HepG2 (cell line): Measurements from ENCODE around the gene MTFP1. TPM values are rescaled to one million over a fixed set of nuclear protein-coding genes. Genes with fewer than 3 reads are reported as not detected.

ENCODE experiments used
- ARNT2 ChIP-seq: sonication (generic); formaldehyde crosslinking; IDR thresholded peaks from 2 replicates; pipeline ENCODE4 v1.8.0; 2022; ENCODE audit warnings: mild to moderate bottlenecking, low read depth, missing genetic modification reagents, moderate library complexity
- BCL6 ChIP-seq: IDR thresholded peaks from 2 replicates; pipeline ENCODE4 v1.6.1; 2016; ENCODE audit warnings: missing genetic modification reagents, missing compliant biosample characterization
- NR2F2 ChIP-seq: IDR thresholded peaks from 2 replicates; pipeline ENCODE4 v1.6.1; 2012; ENCODE audit warnings: low read depth, inconsistent platforms, borderline replicate concordance
- POLR2G ChIP-seq: fragments of 200-400 bp; formaldehyde crosslinking; IDR thresholded peaks from 2 replicates; pipeline ENCODE4 v1.6.1; 2018; ENCODE audit warnings: mild to moderate bottlenecking, low read depth, low read length, moderate library complexity
- XBP1 ChIP-seq: sonication (generic); formaldehyde crosslinking; IDR thresholded peaks from 2 replicates; pipeline ENCODE4 v1.5.0; 2020; ENCODE audit warnings: missing genetic modification reagents
- ZNF282 ChIP-seq: fragments of 450-650 bp; IDR thresholded peaks from 2 replicates; pipeline ENCODE4 v1.6.1; 2018; ENCODE audit not compliant: partially characterized antibody
- ZNF724P ChIP-seq: sonication (generic); formaldehyde crosslinking; IDR thresholded peaks from 2 replicates; pipeline ENCODE4 v1.8.0; 2022; ENCODE audit warnings: missing genetic modification reagents, borderline replicate concordance
- polyA plus RNA-seq, 8 experiments: library from polyadenylated mRNA; depleted of rRNA in 3 of 8; stranded (reverse) in 7 of 8; unstranded in 1 of 8; fragments of >200 nt; fragmentation: Illumina TruSeq in 4 of 8; extraction: Trizol in 4 of 8; gene quantifications; 2 replicates each; pipeline versions ENCODE4 v1.2.1 to v1.2.3, GENCODE V29; 2011 to 2016; ENCODE audit warnings: low read depth in 4 of 8, missing spikeins in 1 of 8, mixed read lengths in 1 of 8; ENCODE audit not compliant: insufficient read depth in 1 of 8
- total RNA-seq, 5 experiments: library from RNA; depleted of rRNA; stranded (reverse); fragments of >200 nt; fragmentation: Illumina TruSeq; extraction: Trizol; gene quantifications; 2 replicates each; pipeline ENCODE4 v1.2.3, GENCODE V29; 2016; ENCODE audit warnings: low read depth in 1 of 5
- TF ChIP-seq, protein P1 (sequence below): sonication (generic); formaldehyde crosslinking; conservative IDR thresholded peaks from 2 replicates; pipeline ENCODE4 v1.4.0; 2020; ENCODE audit warnings: mild to moderate bottlenecking, missing genetic modification reagents, moderate library complexity
- TF ChIP-seq, protein P2 (sequence below): sonication (generic); formaldehyde crosslinking; IDR thresholded peaks from 2 replicates; pipeline ENCODE4 v1.4.0; 2020; ENCODE audit warnings: missing genetic modification reagents
- TF ChIP-seq, protein P3 (sequence below): sonication (generic); formaldehyde crosslinking; IDR thresholded peaks from 2 replicates; pipeline ENCODE4 v1.5.0; 2020; ENCODE audit warnings: mild to moderate bottlenecking, missing genetic modification reagents
- TF ChIP-seq, protein P4 (sequence below): sonication (generic); formaldehyde crosslinking; IDR thresholded peaks from 2 replicates; pipeline ENCODE4 v1.5.0; 2020; ENCODE audit warnings: mild to moderate bottlenecking, missing genetic modification reagents, borderline replicate concordance
- TF ChIP-seq, protein P5 (sequence below): sonication (generic); formaldehyde crosslinking; IDR thresholded peaks from 2 replicates; pipeline ENCODE4 v1.8.0; 2022; ENCODE audit warnings: missing genetic modification reagents, mild to moderate bottlenecking, inconsistent platforms, borderline replicate concordance
- TF ChIP-seq, protein P6 (sequence below): sonication (generic); formaldehyde crosslinking; IDR thresholded peaks from 2 replicates; pipeline ENCODE4 v1.5.0; 2020; ENCODE audit warnings: missing genetic modification reagents
- TF ChIP-seq, protein P7 (sequence below): sonication (generic); formaldehyde crosslinking; IDR thresholded peaks from 2 replicates; pipeline ENCODE4 v1.8.1; 2023; ENCODE audit warnings: mild to moderate bottlenecking, missing genetic modification reagents, borderline replicate concordance

Gene MTFP1
- total and polyA plus RNA-seq, 2 of the 13 experiments (the other 11 are each of a cell fraction or from before 2014, with no cell fraction given), result 29.5 to 45.6 TPM

DNA sequence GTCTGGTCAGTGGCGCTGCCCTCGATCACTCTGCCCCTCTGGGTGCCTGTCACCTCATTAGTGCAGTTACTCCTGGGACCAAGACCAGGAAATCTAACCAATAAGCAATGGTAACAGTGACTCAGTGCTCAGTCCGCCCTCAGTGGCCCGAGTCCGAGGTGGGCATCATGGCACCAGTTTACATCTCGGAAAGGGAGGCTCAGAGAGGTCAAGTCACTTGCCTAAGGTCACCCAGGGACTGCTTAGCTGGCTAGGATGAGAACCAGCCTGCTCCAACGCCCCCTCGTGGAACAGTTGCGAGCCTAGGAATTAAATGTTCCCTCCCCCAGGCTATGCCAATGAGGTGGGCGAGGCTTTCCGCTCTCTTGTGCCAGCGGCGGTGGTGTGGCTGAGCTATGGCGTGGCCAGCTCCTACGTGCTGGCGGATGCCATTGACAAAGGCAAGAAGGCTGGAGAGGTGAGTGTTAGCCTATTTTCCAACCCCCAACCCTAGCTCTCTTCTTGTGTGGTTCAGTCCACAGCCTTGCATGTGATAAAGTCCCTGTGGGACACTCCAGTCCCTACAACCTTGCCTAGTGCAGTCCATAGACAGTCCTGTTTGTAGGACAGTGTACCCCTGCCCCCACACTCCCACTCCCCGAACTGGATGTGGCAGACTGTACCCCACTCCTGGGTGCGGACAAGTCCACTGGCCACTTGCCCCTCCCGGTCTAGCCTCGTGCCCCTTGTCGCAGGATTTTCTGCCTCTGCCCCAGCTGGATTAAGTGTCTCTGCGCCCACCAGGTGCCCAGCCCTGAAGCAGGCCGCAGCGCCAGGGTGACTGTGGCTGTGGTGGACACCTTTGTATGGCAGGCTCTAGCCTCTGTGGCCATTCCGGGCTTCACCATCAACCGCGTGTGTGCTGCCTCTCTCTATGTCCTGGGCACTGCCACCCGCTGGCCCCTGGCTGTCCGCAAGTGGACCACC lies 1.1 kb downstream of the MTFP1 start (continued):
- TF ChIP-seq, protein P1, sequence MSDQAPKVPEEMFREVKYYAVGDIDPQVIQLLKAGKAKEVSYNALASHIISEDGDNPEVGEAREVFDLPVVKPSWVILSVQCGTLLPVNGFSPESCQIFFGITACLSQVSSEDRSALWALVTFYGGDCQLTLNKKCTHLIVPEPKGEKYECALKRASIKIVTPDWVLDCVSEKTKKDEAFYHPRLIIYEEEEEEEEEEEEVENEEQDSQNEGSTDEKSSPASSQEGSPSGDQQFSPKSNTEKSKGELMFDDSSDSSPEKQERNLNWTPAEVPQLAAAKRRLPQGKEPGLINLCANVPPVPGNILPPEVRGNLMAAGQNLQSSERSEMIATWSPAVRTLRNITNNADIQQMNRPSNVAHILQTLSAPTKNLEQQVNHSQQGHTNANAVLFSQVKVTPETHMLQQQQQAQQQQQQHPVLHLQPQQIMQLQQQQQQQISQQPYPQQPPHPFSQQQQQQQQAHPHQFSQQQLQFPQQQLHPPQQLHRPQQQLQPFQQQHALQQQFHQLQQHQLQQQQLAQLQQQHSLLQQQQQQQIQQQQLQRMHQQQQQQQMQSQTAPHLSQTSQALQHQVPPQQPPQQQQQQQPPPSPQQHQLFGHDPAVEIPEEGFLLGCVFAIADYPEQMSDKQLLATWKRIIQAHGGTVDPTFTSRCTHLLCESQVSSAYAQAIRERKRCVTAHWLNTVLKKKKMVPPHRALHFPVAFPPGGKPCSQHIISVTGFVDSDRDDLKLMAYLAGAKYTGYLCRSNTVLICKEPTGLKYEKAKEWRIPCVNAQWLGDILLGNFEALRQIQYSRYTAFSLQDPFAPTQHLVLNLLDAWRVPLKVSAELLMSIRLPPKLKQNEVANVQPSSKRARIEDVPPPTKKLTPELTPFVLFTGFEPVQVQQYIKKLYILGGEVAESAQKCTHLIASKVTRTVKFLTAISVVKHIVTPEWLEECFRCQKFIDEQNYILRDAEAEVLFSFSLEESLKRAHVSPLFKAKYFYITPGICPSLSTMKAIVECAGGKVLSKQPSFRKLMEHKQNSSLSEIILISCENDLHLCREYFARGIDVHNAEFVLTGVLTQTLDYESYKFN (CRISPR knock-in tag), result no peak
- no peak for TF ChIP-seq ARNT2 (CRISPR knock-in tag)
- TF ChIP-seq, protein P2, sequence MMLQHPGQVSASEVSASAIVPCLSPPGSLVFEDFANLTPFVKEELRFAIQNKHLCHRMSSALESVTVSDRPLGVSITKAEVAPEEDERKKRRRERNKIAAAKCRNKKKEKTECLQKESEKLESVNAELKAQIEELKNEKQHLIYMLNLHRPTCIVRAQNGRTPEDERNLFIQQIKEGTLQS (CRISPR knock-in tag), result no peak
- TF ChIP-seq ZNF282, result no peak
- TF ChIP-seq, protein P3, sequence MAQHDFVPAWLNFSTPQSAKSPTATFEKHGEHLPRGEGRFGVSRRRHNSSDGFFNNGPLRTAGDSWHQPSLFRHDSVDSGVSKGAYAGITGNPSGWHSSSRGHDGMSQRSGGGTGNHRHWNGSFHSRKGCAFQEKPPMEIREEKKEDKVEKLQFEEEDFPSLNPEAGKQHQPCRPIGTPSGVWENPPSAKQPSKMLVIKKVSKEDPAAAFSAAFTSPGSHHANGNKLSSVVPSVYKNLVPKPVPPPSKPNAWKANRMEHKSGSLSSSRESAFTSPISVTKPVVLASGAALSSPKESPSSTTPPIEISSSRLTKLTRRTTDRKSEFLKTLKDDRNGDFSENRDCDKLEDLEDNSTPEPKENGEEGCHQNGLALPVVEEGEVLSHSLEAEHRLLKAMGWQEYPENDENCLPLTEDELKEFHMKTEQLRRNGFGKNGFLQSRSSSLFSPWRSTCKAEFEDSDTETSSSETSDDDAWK, result no peak
- TF ChIP-seq XBP1, result no peak
- TF ChIP-seq, protein P4, sequence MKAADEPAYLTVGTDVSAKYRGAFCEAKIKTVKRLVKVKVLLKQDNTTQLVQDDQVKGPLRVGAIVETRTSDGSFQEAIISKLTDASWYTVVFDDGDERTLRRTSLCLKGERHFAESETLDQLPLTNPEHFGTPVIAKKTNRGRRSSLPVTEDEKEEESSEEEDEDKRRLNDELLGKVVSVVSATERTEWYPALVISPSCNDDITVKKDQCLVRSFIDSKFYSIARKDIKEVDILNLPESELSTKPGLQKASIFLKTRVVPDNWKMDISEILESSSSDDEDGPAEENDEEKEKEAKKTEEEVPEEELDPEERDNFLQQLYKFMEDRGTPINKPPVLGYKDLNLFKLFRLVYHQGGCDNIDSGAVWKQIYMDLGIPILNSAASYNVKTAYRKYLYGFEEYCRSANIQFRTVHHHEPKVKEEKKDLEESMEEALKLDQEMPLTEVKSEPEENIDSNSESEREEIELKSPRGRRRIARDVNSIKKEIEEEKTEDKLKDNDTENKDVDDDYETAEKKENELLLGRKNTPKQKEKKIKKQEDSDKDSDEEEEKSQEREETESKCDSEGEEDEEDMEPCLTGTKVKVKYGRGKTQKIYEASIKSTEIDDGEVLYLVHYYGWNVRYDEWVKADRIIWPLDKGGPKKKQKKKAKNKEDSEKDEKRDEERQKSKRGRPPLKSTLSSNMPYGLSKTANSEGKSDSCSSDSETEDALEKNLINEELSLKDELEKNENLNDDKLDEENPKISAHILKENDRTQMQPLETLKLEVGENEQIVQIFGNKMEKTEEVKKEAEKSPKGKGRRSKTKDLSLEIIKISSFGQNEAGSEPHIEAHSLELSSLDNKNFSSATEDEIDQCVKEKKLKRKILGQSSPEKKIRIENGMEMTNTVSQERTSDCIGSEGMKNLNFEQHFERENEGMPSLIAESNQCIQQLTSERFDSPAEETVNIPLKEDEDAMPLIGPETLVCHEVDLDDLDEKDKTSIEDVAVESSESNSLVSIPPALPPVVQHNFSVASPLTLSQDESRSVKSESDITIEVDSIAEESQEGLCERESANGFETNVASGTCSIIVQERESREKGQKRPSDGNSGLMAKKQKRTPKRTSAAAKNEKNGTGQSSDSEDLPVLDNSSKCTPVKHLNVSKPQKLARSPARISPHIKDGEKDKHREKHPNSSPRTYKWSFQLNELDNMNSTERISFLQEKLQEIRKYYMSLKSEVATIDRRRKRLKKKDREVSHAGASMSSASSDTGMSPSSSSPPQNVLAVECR, result no peak
- TF ChIP-seq, protein P5, sequence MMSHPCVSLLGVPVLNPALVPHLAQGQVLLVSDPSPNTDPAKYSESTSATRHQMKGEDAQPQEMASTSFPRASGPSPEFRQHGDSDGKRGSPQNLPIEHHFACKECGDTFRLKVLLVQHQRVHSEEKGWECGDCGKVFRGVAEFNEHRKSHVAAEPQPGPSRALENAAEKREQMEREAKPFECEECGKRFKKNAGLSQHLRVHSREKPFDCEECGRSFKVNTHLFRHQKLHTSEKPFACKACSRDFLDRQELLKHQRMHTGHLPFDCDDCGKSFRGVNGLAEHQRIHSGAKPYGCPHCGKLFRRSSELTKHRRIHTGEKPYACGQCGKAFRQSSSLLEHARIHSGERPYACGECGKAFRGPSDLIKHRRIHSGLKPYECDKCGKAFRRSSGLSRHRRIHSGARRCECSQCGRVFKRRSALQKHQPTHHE (CRISPR knock-in tag), result no peak
- TF ChIP-seq, protein P6, sequence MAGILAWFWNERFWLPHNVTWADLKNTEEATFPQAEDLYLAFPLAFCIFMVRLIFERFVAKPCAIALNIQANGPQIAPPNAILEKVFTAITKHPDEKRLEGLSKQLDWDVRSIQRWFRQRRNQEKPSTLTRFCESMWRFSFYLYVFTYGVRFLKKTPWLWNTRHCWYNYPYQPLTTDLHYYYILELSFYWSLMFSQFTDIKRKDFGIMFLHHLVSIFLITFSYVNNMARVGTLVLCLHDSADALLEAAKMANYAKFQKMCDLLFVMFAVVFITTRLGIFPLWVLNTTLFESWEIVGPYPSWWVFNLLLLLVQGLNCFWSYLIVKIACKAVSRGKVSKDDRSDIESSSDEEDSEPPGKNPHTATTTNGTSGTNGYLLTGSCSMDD (CRISPR knock-in tag), result no peak
- TF ChIP-seq, protein P7, sequence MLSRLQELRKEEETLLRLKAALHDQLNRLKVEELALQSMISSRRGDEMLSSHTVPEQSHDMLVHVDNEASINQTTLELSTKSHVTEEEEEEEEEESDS (CRISPR knock-in tag), result no peak
- TF ChIP-seq BCL6 (CRISPR knock-in tag), result no peak
- TF ChIP-seq POLR2G, result no peak
- TF ChIP-seq NR2F2, result no peak
- no peak for TF ChIP-seq ZNF724P (CRISPR knock-in tag)
